GM10847 (cell line): ENCODE measurements around the gene IL11.

ENCODE experiments used
- POLR2A ChIP-seq: IDR thresholded peaks from 2 replicates; pipeline ENCODE4 v1.6.1; 2011; ENCODE audit not compliant: insufficient read length; ENCODE audit errors: extremely low read depth

Gene IL11

GRCh38 chr19:55339105-55339888, 31.0 kb downstream of the IL11 start, which contains the start of gene KMT5C:
KMT5C (plus strand) TSS chr19:55339876; CDS start chr19:55341937, 2,061 bp downstream.
- no peak for TF ChIP-seq POLR2A

DNA sequence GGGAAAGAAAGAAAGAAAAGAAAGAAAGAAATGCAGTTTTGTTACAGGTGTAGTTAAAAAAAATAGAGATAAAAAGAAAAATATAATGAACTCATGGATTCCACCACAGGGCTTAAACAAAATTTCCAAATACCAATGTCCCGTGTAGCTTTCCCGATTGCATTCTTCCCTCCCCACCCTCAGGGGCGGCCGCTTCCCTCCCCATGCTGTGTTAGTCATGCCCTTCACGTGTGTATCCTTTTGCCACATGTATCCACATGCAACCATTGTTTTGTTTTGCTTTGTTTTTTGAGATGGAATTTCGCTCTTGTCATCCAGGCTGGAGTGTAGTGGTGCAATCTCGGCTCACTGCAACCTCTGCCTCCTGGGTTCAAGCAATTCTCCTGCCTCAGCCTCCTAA, 34.2 kb downstream of the IL11 start:
- no peak for TF ChIP-seq POLR2A

DNA sequence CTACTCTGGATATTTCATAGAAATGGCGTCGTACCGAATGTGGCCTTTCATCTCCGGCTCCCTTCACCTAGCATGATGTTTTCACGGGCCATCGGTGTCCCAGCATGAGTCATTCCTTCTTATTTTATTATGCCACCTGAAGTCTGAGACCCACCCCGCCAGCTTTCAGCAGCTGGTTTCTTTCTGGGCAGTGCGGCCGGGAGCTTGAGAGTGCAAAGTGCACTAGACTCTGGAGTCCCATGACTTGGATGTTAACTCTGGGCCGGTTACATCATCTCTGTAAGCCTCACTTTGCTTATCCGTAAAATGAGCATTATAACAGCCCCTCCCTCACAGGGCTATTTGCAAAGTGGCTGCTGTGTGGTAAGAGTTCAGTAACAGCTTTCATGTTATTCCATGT, 36.4 kb downstream of the IL11 start:
- no peak for TF ChIP-seq POLR2A

DNA sequence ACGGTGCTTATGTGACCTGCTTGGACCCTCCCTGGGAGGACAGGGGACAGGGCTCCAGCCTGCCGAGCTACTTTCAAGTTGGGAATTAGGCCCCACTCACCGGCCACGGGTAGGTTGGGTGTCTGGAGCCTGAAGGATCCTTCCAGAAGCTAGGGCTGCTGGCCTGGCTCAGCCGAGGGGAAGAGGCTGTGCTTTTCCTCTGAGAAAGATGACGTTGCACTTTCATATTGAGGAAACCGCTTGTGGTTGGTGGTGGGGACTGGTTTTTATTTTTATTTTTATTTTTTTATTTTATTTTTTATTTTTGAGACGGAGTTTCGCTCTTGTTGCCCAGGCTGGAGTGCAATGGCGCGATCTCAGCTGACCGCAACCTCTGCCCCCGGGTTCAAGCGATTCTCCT, 45.1 kb downstream of the IL11 start, which contains the start of gene TMEM150B:
Gene TMEM150B, minus strand, starts transcription at position 170 of the 400 bp plus-strand sequence. CDS start 4,305 bp downstream, outside the sequence.
- TF ChIP-seq POLR2A: no peak

- no peak for TF ChIP-seq POLR2A
These were observed 45.6 kb downstream of the IL11 start for GRCh38 chr19:55324662-55325061.

- TF ChIP-seq POLR2A: no peak
These were observed 47.9 kb downstream of the IL11 start for GRCh38 chr19:55322204-55322885.

DNA sequence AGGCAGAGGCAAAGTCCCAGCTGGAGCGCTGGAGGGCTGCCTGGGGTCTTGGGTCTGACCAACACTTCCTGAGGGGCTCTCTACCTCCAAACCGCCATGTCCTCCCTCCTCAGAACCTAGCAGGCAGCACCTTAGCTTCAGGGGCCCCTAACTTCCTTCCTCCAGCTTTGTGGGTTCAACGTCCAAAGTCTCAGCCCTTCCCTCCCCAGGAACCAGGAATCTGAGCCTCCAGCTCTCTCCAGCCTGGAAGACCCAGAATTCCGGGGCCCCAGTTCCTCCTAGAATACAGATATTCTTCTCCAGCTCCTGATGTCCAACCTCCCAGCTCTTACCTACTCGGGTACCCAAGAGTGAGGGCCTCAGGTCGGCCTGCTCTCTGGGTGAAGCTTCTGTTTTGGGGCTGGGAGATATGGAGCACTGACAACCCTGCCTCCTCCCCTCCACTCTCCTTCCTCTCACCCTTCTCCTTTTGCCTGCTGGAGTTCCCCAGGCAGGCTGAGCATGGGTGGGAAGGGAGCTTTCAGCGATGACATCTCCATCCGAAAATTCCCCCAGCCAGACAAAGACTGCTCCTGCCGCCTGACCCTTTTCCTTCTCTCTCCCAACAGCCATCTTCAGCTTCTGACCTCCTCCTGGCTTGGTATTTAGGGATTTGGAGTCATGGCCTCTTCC, 48.7 kb downstream of the IL11 start:
- TF ChIP-seq POLR2A: no peak

GRCh38 chr19:55320844-55321419, 49.3 kb downstream of the IL11 start:
- TF ChIP-seq POLR2A: no peak

- no peak for TF ChIP-seq POLR2A
These were observed 50.5 kb downstream of the IL11 start for GRCh38 chr19:55319785-55320184.

DNA sequence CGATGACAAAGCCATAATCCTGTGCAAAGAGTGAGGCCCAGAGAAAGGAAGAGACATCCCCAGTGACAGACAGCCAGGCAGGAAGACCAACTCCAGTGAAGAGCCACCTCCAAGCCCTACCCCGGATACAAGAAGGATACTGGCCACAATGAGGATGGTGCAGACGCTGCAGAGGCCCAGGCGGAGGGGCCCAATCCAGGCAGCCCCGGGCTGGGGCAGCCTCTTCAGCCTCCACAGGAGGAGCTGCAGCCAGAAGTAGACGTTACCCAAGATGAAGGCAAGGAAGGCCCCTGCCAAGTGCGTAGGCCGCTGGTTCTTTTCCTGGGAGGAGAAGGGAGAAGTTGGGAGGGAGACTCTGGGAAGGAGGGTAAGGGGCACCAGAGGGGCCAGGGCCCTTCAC, 53.6 kb downstream of the IL11 start:
- no peak for TF ChIP-seq POLR2A

- TF ChIP-seq POLR2A: no peak
These were observed 54.2 kb downstream of the IL11 start for GRCh38 chr19:55315956-55316525.

GRCh38 chr19:55314396-55314795, 55.9 kb downstream of the IL11 start:
- no peak for TF ChIP-seq POLR2A
